H1 (cell line): ENCODE data around the gene DIP2C. TPM values are rescaled to one million over a fixed set of nuclear protein-coding genes. Genes with fewer than 3 reads are reported as not detected.

Experiments
- CTCF ChIA-PET: fragments of 300-600 bp; sonication (Branson Sonifier 250); formaldehyde crosslinking; loops from one replicate; lab custom pipeline; 2021; ENCODE audit not compliant: partially characterized antibody; lab: Charles Lee
- POLR2A ChIA-PET: fragments of 300-600 bp; sonication (Branson Sonifier 250); formaldehyde crosslinking; loops from one replicate; lab custom pipeline; 2021; ENCODE audit warnings: inconsistent platforms; ENCODE audit not compliant: partially characterized antibody; lab: Charles Lee
- DNase-seq, 2 experiments: peaks; one replicate each; pipeline versions ENCODE4 v3.0.0 to v3.0.0-alpha.2; 2010 to 2022; ENCODE audit warnings: low spot score in 2 of 2, low read depth in 1 of 2, mixed read lengths in 1 of 2
- FAIRE-seq: peaks from 2 replicates; lab custom pipeline; 2011; peaks lifted over from hg19 to GRCh38; lab: Jason Lieb, UNC
- H2AFZ ChIP-seq: 2 replicates; pipeline ENCODE4 v1.8.1; 2012; ENCODE audit warnings: low read length, inconsistent platforms
- H2AK5ac ChIP-seq: 2 replicates; pipeline ENCODE4 v1.6.1; 2013; ENCODE audit warnings: low read depth, low read length
- H2BK120ac ChIP-seq: replicated peaks from 2 replicates; pipeline ENCODE3; 2013; ENCODE audit warnings: low read depth, low read length, inconsistent platforms
- H2BK12ac ChIP-seq: 2 replicates; pipeline ENCODE4 v1.6.1; 2013; ENCODE audit warnings: low read depth, low read length
- H2BK15ac ChIP-seq: 2 replicates; pipeline ENCODE4 v1.6.1; 2013; ENCODE audit warnings: low read length
- H2BK20ac ChIP-seq: 2 replicates; pipeline ENCODE4 v1.6.1; 2013; ENCODE audit warnings: low read length
- H2BK5ac ChIP-seq: 2 replicates; pipeline ENCODE4 v1.6.1; 2013; ENCODE audit warnings: low read depth, low read length
- H3K14ac ChIP-seq: 2 replicates; pipeline ENCODE4 v1.6.1; 2013; ENCODE audit warnings: inconsistent platforms; ENCODE audit not compliant: insufficient read length
- H3K18ac ChIP-seq: 2 replicates; pipeline ENCODE4 v1.6.1; 2013; ENCODE audit warnings: low read length; ENCODE audit errors: extremely low read depth
- H3K23ac ChIP-seq: 2 replicates; pipeline ENCODE4 v1.6.1; 2013; ENCODE audit warnings: inconsistent platforms; ENCODE audit not compliant: insufficient read length
- H3K23me2 ChIP-seq: 2 replicates; pipeline ENCODE4 v1.6.1; 2013; ENCODE audit warnings: low read depth, low read length
- H3K27ac ChIP-seq: 2 replicates; pipeline ENCODE4 v1.6.1; 2011; ENCODE audit warnings: low read depth, low read length, inconsistent platforms
- H3K27me3 ChIP-seq, 4 experiments: replicated peaks in 1 of 4; 1 replicate in 1 of 4; 2 replicates in 3 of 4; pipeline versions ENCODE4 v1.6.1 to v1.8.1; 2011 to 2013; ENCODE audit warnings: low read length in 3 of 4, mild to moderate bottlenecking in 3 of 4, inconsistent platforms in 2 of 4, mixed read lengths in 2 of 4, moderate library complexity in 1 of 4; ENCODE audit not compliant: control insufficient read depth in 3 of 4, insufficient read depth in 3 of 4; ENCODE audit errors: extremely low read depth in 1 of 4
- H3K36me3 ChIP-seq, 4 experiments: 2 replicates each; pipeline versions ENCODE4 v1.6.1 to v1.8.1; 2011 to 2013; ENCODE audit warnings: mild to moderate bottlenecking in 4 of 4, low read length in 3 of 4, moderate library complexity in 2 of 4, control low read depth in 1 of 4, inconsistent platforms in 1 of 4; ENCODE audit not compliant: insufficient read depth in 4 of 4, control insufficient read depth in 2 of 4
- H3K4ac ChIP-seq: replicated peaks from 2 replicates; pipeline ENCODE3; 2013; ENCODE audit warnings: low read length, low read depth, mixed read lengths, inconsistent platforms; ENCODE audit not compliant: insufficient read length
- H3K4me1 ChIP-seq, 4 experiments: replicated peaks in 1 of 4; 1 replicate in 1 of 4; 2 replicates in 3 of 4; pipeline versions ENCODE4 v1.6.1 to v1.8.1; 2011 to 2013; ENCODE audit warnings: low read length in 3 of 4, inconsistent platforms in 2 of 4, mixed read lengths in 1 of 4; ENCODE audit not compliant: insufficient read depth in 4 of 4, control insufficient read depth in 3 of 4
- H3K4me2 ChIP-seq, 2 experiments: 2 replicates each; pipeline versions ENCODE4 v1.6.1 to v1.8.1; 2011 to 2013; ENCODE audit warnings: low read depth in 2 of 2, low read length in 2 of 2, control low read depth in 1 of 2, inconsistent platforms in 1 of 2, mild to moderate bottlenecking in 1 of 2; ENCODE audit not compliant: insufficient read depth in 1 of 2
- H3K4me3 ChIP-seq, 4 experiments: fragments of 200-600, 300-600 bp in 1 of 4; sonication (generic), shearing (Covaris generic), sonication (Bioruptor Twin) in 1 of 4; 2 replicates each; pipeline versions ENCODE4 v1.5.1 to v1.8.1; 2011 to 2016; ENCODE audit warnings: low read length in 4 of 4, low read depth in 3 of 4, control low read depth in 2 of 4, inconsistent platforms in 2 of 4, mild to moderate bottlenecking in 2 of 4, mixed read lengths in 1 of 4, moderate library complexity in 1 of 4; ENCODE audit not compliant: insufficient read depth in 2 of 4; ENCODE audit errors: extremely low read depth in 1 of 4
- H3K56ac ChIP-seq: replicated peaks from 2 replicates; pipeline ENCODE3; 2013; ENCODE audit warnings: low read depth, mild to moderate bottlenecking, mixed read lengths, low read length, inconsistent platforms; ENCODE audit not compliant: insufficient read length
- H3K79me1 ChIP-seq: 2 replicates; pipeline ENCODE4 v1.6.1; 2013; ENCODE audit warnings: low read depth, low read length, control low read depth
- H3K79me2 ChIP-seq, 2 experiments: 2 replicates each; pipeline versions ENCODE4 v1.6.1 to v1.8.1; 2012 to 2013; ENCODE audit warnings: low read length in 2 of 2, mild to moderate bottlenecking in 2 of 2, inconsistent platforms in 1 of 2; ENCODE audit not compliant: insufficient read depth in 2 of 2, control insufficient read depth in 1 of 2
- H3K9ac ChIP-seq, 4 experiments: replicated peaks in 1 of 4; 1 replicate in 1 of 4; 2 replicates in 3 of 4; pipeline versions ENCODE4 v1.6.1 to v1.8.1; 2011 to 2013; ENCODE audit warnings: low read depth in 3 of 4, low read length in 3 of 4, control low read depth in 2 of 4, mild to moderate bottlenecking in 2 of 4, moderate library complexity in 2 of 4, inconsistent platforms in 1 of 4; ENCODE audit errors: extremely low read depth in 1 of 4
- H3K9me3 ChIP-seq, 2 experiments: 2 replicates each; pipeline versions ENCODE4 v1.6.1 to v1.8.1; 2012 to 2013; ENCODE audit warnings: mild to moderate bottlenecking in 2 of 2, moderate library complexity in 2 of 2, control low read depth in 1 of 2, inconsistent platforms in 1 of 2, low read depth in 1 of 2, low read length in 1 of 2, mixed read lengths in 1 of 2; ENCODE audit not compliant: insufficient read depth in 2 of 2
- H4K20me1 ChIP-seq, 2 experiments: replicated peaks in 1 of 2; 2 replicates each; pipeline versions ENCODE3 to v1.8.1; 2011 to 2013; ENCODE audit warnings: inconsistent platforms in 2 of 2, low read length in 2 of 2, mild to moderate bottlenecking in 1 of 2; ENCODE audit not compliant: insufficient read depth in 2 of 2, control insufficient read depth in 1 of 2
- H4K5ac ChIP-seq: 2 replicates; pipeline ENCODE4 v1.6.1; 2013; ENCODE audit warnings: low read length, low read depth, mixed read lengths, inconsistent platforms; ENCODE audit not compliant: insufficient read length
- H4K8ac ChIP-seq: 2 replicates; pipeline ENCODE4 v1.8.0; 2013; ENCODE audit warnings: mild to moderate bottlenecking, moderate library complexity, low read length, inconsistent platforms; ENCODE audit not compliant: insufficient read depth; ENCODE audit errors: extremely low read depth
- H4K91ac ChIP-seq: replicated peaks from 2 replicates; pipeline ENCODE3; 2013; ENCODE audit warnings: low read length, mixed read lengths, inconsistent platforms; ENCODE audit not compliant: insufficient read length
- ATF2 ChIP-seq: IDR thresholded peaks from 2 replicates; pipeline ENCODE4 v1.6.1; 2012; ENCODE audit warnings: low read length, inconsistent platforms
- BACH1 ChIP-seq: IDR thresholded peaks from 2 replicates; pipeline ENCODE4 v1.6.1; 2012; ENCODE audit warnings: low read length, improper control_type of control experiment
- WGBS, 2 experiments: shearing (Covaris generic) in 1 of 2; methylation state at CpG; one replicate each; pipeline versions ENCODE4 v1.1.6 to v1.1.7; 2013 to 2015; ENCODE audit warnings: low lambda C conversion rate in 2 of 2, mixed read lengths in 2 of 2, inconsistent platforms in 1 of 2, low coverage in 1 of 2, missing lambda C conversion rate in 1 of 2; ENCODE audit not compliant: insufficient replicate concordance in 2 of 2, insufficient coverage in 1 of 2, insufficient read length in 1 of 2; ENCODE audit errors: extremely low coverage in 1 of 2, missing lambda C conversion rate in 1 of 2; 5-methylcytosine and 5-hydroxymethylcytosine counted together
- polyA plus RNA-seq, 7 experiments: library from polyadenylated mRNA; depleted of rRNA in 3 of 7; stranded (reverse) in 5 of 7; unstranded in 2 of 7; fragments of >200 nt in 5 of 7; fragments of 200-250 nt in 2 of 7; gene quantifications; 1 replicate in 5 of 7; 2 replicates in 1 of 7; 4 replicates in 1 of 7; pipeline versions ENCODE4 v1.2.1 to v1.2.3, GENCODE V29; 2011 to 2013; ENCODE audit warnings: missing spikeins in 2 of 7, mixed read lengths in 2 of 7
- total RNA-seq: library from RNA; stranded (reverse); fragmentation: NEBNext Ultra II Directional; extraction: Animal tissue kit (Norgen Biotek cat#: 25700); gene quantifications from 2 replicates; pipeline ENCODE4 v1.2.1, GENCODE V29; 2021

DIP2C gene
- total and polyA plus RNA-seq, 2 of the 8 experiments (the other 6 are each of a cell fraction or from before 2014, with no cell fraction given) = 3.8 to 9.3 TPM

GRCh38 chr10:308572-309085, 380.8 kb downstream of the DIP2C start:
- no peaks in the 10 kb centered on the region for H3K79me1 ChIP-seq
- H3K4ac ChIP-seq = no peak overlapping the region
- DNase-seq = no peak
- peaks cover 0 to 10% (median 3%) of the 10 kb centered on the region in 4 experiments; a peak in 6 of 7 replicates for H3K4me1 ChIP-seq
- no peak overlapping the region; the same call in 1 of the 2 replicates for H4K8ac ChIP-seq
- H3K9ac ChIP-seq = no peak overlapping the region
- H4K20me1 ChIP-seq = peaks cover 0 to 7% of the 10 kb centered on the region in 2 experiments
- H3K56ac ChIP-seq = no peak overlapping the region
- H3K9me3 ChIP-seq = no peaks in the 10 kb centered on the region
- no peak overlapping the region for H2BK15ac ChIP-seq
- H4K91ac ChIP-seq = no peak overlapping the region
- POLR2A ChIA-PET = no interaction called here
- no peak for TF ChIP-seq ATF2
- TF ChIP-seq BACH1 = no peak
- H3K4me2 ChIP-seq = no peak overlapping the region
- no peaks in the 10 kb centered on the region for H3K79me2 ChIP-seq
- H2AK5ac ChIP-seq = no peak overlapping the region
- H3K23ac ChIP-seq = no peak overlapping the region
- no peak overlapping the region for H2BK20ac ChIP-seq
- H2BK12ac ChIP-seq = no peak overlapping the region
- no peak overlapping the region for H3K4me3 ChIP-seq
- H3K27ac ChIP-seq = no peak overlapping the region
- no peak overlapping the region; the same call in 1 of the 2 replicates for H2BK5ac ChIP-seq
- no peak overlapping the region for H3K14ac ChIP-seq
- H2AFZ ChIP-seq = no peak overlapping the region
- no peaks in the 10 kb centered on the region for H3K27me3 ChIP-seq
- no peak overlapping the region for H4K5ac ChIP-seq
- CTCF ChIA-PET = interaction anchor here (0.7 to 1.4 kb wide), 2 partner anchors 20 to 78 kb away, joined by 3 read pairs; no protein-coding TSS in a partner anchor
- H3K23me2 ChIP-seq = peaks cover 4% of the 10 kb centered on the region; the same call in 1 of the 2 replicates
- no peak overlapping the region for H2BK120ac ChIP-seq
- H3K36me3 ChIP-seq = no peaks in the 10 kb centered on the region
- no peak for FAIRE-seq
- H3K18ac ChIP-seq = no peak overlapping the region
- WGBS, 2 experiments = 96% methylated on average over 15 of the region's 15 CpGs; no CpG with 5 or more reads in 1 of the 2 experiments
